ENCODE results near the gene RCAN2.

Gene RCAN2

GRCh38 chr6:46291880-46292279 is 199.4 kb downstream of the RCAN2 start:
- Mint-ChIP-seq H3K36me3 (ENCODE audit: insufficient read depth) (no peaks in the 10 kb centered on the region), H3K9me3 (no peaks in the 10 kb centered on the region), H3K27ac (no peak overlapping the region), H3K4me1 (ENCODE audit: low read depth in 2 of 2) (peaks cover 0 to 6% of the 10 kb centered on the region in 2 donors), H3K4me3 (no peak overlapping the region), H3K27me3 (no peaks in the 10 kb centered on the region)
- ATAC-seq (replicated peaks) (no peak), DNase-seq (no peak)

DNA sequence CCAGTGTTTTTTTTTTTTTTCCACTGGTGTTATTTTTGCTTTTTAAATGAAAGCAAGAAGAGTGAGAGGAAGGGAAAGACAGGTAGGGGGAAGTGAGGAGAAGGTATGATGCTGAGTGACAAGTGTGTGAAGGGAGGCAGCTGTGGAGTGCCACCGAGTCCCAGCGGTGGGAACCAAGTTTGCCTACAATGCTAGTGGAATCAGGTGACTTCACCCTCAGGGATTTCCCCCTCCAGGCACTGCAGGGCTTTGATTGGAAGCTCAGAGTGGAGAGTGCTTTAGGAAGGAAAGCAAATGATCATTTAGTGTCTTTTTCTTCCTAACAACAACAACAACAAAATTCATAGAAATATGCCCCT is 200.0 kb downstream of the RCAN2 start:
- Mint-ChIP-seq H3K9me3 (no peaks in the 10 kb centered on the region), H3K4me3 (no peak overlapping the region), H3K36me3 (ENCODE audit: insufficient read depth) (no peaks in the 10 kb centered on the region), H3K4me1 (ENCODE audit: low read depth in 2 of 2) (peaks cover 0 to 6% of the 10 kb centered on the region in 2 donors), H3K27ac (no peak overlapping the region), H3K27me3 (no peaks in the 10 kb centered on the region)
- DNase-seq (no peak), ATAC-seq (replicated peaks) (no peak)

GRCh38 chr6:46290421-46291274 is 200.6 kb downstream of the RCAN2 start:
- Mint-ChIP-seq H3K27ac (no peak overlapping the region), H3K4me3 (no peak overlapping the region), H3K4me1 (ENCODE audit: low read depth in 2 of 2) (peaks cover 0 to 6% of the 10 kb centered on the region in 2 donors), H3K9me3 (no peaks in the 10 kb centered on the region), H3K36me3 (ENCODE audit: insufficient read depth) (no peaks in the 10 kb centered on the region), H3K27me3 (no peaks in the 10 kb centered on the region)
- no peak for ATAC-seq (replicated peaks)
- DNase-seq: no peak

- Mint-ChIP-seq H3K9me3 (no peaks in the 10 kb centered on the region), H3K4me3 (no peak overlapping the region), H3K27me3 (no peaks in the 10 kb centered on the region), H3K36me3 (ENCODE audit: insufficient read depth) (no peaks in the 10 kb centered on the region), H3K4me1 (ENCODE audit: low read depth in 2 of 2) (peaks cover 0 to 6% of the 10 kb centered on the region in 2 donors), H3K27ac (no peak overlapping the region)
- DNase-seq (no peak), ATAC-seq (replicated peaks) (no peak)
Observed at GRCh38 chr6:46289898-46290297, 201.4 kb downstream of the RCAN2 start.

- no peak for DNase-seq
- Mint-ChIP-seq H3K4me3 (no peak overlapping the region), H3K36me3 (ENCODE audit: insufficient read depth) (no peaks in the 10 kb centered on the region), H3K27me3 (no peaks in the 10 kb centered on the region), H3K27ac (no peak overlapping the region), H3K4me1 (ENCODE audit: low read depth in 2 of 2) (peaks cover 0 to 6% of the 10 kb centered on the region in 2 donors), H3K9me3 (no peaks in the 10 kb centered on the region)
- no peak for ATAC-seq (replicated peaks)
Observed at GRCh38 chr6:46288835-46289234, 202.4 kb downstream of the RCAN2 start.

- no peak for ATAC-seq (replicated peaks)
- Mint-ChIP-seq H3K27ac (no peak overlapping the region), H3K27me3 (no peaks in the 10 kb centered on the region), H3K4me1 (ENCODE audit: low read depth in 2 of 2) (peaks cover 0 to 6% of the 10 kb centered on the region in 2 donors), H3K36me3 (ENCODE audit: insufficient read depth) (no peaks in the 10 kb centered on the region), H3K4me3 (no peak overlapping the region), H3K9me3 (no peaks in the 10 kb centered on the region)
- no peak for DNase-seq
Observed at GRCh38 chr6:46287681-46288080, 203.6 kb downstream of the RCAN2 start.

DNA sequence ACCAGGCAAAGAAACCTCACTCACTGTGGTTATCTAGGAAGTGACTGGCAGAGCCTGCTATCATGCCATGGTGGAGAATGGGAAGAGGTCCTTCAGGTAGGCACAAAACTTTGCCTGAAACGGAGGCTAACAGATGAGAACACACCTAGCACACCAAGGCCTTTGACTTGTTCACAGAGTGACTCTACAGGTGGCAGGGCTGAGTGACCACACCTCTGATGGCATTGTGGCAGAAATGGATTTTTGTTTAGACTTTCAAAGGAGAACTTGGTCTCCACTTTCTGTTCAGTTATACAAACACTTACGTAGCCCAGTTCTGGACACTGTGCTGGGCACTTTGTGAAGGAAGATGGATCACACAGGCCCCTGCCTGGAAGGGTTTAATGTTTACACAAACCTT is 204.2 kb downstream of the RCAN2 start:
- H3K9me3 Mint-ChIP-seq: no peaks in the 10 kb centered on the region
- H3K27me3 Mint-ChIP-seq: no peaks in the 10 kb centered on the region
- H3K4me1 Mint-ChIP-seq (ENCODE audit: low read depth in 2 of 2): peaks cover 0 to 6% of the 10 kb centered on the region in 2 donors
- H3K36me3 Mint-ChIP-seq (ENCODE audit: insufficient read depth): no peaks in the 10 kb centered on the region
- DNase-seq: no peak
- no peak overlapping the region for H3K27ac Mint-ChIP-seq
- no peak for ATAC-seq (replicated peaks)
- H3K4me3 Mint-ChIP-seq: no peak overlapping the region

DNA sequence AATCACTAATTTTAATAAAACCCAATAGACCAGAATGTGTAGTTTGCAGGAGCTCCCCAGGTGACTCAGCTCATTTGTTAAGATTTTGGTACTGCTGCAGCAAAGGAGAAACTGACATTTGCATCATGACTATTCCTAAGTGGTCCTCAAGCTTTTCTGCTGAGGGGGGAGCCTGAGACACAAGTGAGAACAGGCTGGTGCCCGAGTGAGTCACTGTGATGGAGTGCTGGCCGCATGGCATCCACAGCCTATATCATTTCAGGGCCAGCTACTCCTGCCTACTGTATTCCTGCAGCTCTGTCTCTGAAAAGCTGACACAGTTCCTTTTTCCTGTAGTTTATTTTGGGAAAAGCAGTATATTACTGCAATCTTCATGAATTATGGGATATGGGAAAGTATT is 206.8 kb downstream of the RCAN2 start:
- no peaks in the 10 kb centered on the region for H3K27me3 Mint-ChIP-seq
- no peaks in the 10 kb centered on the region for H3K9me3 Mint-ChIP-seq
- H3K4me1 Mint-ChIP-seq (ENCODE audit: low read depth in 2 of 2): peaks cover 0 to 6% of the 10 kb centered on the region in 2 donors
- H3K4me3 Mint-ChIP-seq: no peak overlapping the region
- DNase-seq: no peak
- H3K27ac Mint-ChIP-seq: no peak overlapping the region
- ATAC-seq (replicated peaks): no peak
- no peaks in the 10 kb centered on the region for H3K36me3 Mint-ChIP-seq (ENCODE audit: insufficient read depth)

- H3K27ac Mint-ChIP-seq: no peak overlapping the region
- ATAC-seq (replicated peaks): no peak
Observed at GRCh38 chr6:46281110-46281509, 210.1 kb downstream of the RCAN2 start.

DNA sequence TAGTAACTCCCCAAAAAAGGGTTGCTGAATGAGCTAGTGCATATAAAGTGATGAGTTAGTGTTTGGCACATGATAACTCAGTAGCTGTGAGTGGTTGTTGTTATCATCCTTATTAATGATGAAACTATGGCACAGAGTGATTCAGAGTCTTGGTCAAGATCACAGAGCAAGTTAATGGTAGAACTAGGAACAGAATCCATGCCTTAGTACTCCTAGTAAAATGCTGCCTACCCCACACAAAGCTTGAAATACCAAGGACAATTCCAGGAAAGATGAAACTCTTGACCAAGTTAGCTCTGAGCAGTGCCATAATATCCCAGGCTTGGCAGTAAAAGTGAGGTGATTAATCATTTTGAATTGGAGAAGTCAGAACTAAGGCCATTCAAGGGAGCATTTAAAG is 211.4 kb downstream of the RCAN2 start:
- H3K9me3 Mint-ChIP-seq: no peaks in the 10 kb centered on the region
- H3K36me3 Mint-ChIP-seq (ENCODE audit: insufficient read depth): no peaks in the 10 kb centered on the region
- H3K4me1 Mint-ChIP-seq (ENCODE audit: low read depth in 2 of 2): no peaks in the 10 kb centered on the region
- ATAC-seq (replicated peaks) (no peak), DNase-seq (no peak)
- H3K27me3 Mint-ChIP-seq: no peaks in the 10 kb centered on the region
- H3K4me3 Mint-ChIP-seq: no peak overlapping the region
- no peak overlapping the region for H3K27ac Mint-ChIP-seq

More at GRCh38 chr6:46281110-46281509, 210.1 kb downstream of the RCAN2 start:
- H3K9me3 Mint-ChIP-seq: no peaks in the 10 kb centered on the region
- no peak for DNase-seq
- H3K4me1 Mint-ChIP-seq (ENCODE audit: low read depth in 2 of 2): no peaks in the 10 kb centered on the region
- H3K36me3 Mint-ChIP-seq (ENCODE audit: insufficient read depth): no peaks in the 10 kb centered on the region
- no peaks in the 10 kb centered on the region for H3K27me3 Mint-ChIP-seq
- no peak overlapping the region for H3K4me3 Mint-ChIP-seq

- H3K4me1 Mint-ChIP-seq (ENCODE audit: low read depth in 2 of 2): peaks cover 0 to 7% of the 10 kb centered on the region in 2 donors
- H3K27ac Mint-ChIP-seq: no peak overlapping the region
- no peaks in the 10 kb centered on the region for H3K36me3 Mint-ChIP-seq (ENCODE audit: insufficient read depth)
- DNase-seq (no peak), ATAC-seq (replicated peaks) (no peak)
- no peaks in the 10 kb centered on the region for H3K27me3 Mint-ChIP-seq
- no peak overlapping the region for H3K4me3 Mint-ChIP-seq
- no peaks in the 10 kb centered on the region for H3K9me3 Mint-ChIP-seq
Observed at GRCh38 chr6:46276576-46277142, 214.6 kb downstream of the RCAN2 start.

DNA sequence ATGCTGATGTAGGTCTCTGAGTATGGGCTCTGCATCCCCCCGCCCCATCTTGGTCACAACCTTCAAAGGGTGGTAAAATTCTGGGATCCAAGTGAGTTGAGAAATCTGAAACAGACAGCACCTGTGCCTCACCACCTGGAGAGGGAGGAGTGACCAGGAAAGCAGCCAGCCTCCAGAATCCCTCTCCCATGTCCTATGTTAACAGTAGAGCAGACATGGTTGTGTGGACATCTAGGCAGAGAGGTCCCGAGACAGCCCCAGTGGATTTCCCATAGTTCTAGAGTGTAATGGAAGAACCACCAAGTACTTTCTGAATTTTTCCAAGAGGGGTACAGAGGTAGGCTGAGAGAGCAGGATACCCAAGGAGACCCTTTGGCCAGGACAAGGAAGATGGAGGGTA is 216.7 kb downstream of the RCAN2 start:
- ATAC-seq (replicated peaks) (no peak), DNase-seq (no peak)
- Mint-ChIP-seq H3K4me3 (no peak overlapping the region), H3K4me1 (ENCODE audit: low read depth in 2 of 2) (peaks cover 0 to 7% of the 10 kb centered on the region in 2 donors), H3K36me3 (ENCODE audit: insufficient read depth) (no peaks in the 10 kb centered on the region), H3K9me3 (no peaks in the 10 kb centered on the region), H3K27ac (no peak overlapping the region), H3K27me3 (no peaks in the 10 kb centered on the region)

DNA sequence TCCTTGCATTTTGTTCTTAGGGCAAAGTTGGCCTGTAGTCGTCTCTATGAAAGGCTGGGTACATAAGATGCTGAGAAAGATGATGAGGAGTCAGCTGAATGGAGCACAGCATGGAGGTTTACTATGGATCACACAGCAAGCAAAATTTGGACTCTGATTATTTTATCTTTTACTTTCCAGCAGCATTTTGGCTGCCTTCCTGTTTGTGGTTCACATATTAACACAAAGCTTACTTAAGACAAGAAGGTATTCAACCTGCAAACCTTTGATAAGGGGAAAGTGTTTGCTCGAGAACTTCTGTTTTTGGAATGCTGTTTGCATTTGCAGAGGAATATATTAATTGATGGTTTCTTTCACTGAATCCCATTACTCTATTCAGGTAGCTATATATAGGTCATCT is 217.3 kb downstream of the RCAN2 start:
- H3K27ac Mint-ChIP-seq: no peak overlapping the region
- peaks cover 0 to 7% of the 10 kb centered on the region in 2 donors for H3K4me1 Mint-ChIP-seq (ENCODE audit: low read depth in 2 of 2)
- no peaks in the 10 kb centered on the region for H3K36me3 Mint-ChIP-seq (ENCODE audit: insufficient read depth)
- H3K9me3 Mint-ChIP-seq: no peaks in the 10 kb centered on the region
- DNase-seq: no peak
- no peak for ATAC-seq (replicated peaks)
- no peaks in the 10 kb centered on the region for H3K27me3 Mint-ChIP-seq
- no peak overlapping the region for H3K4me3 Mint-ChIP-seq

GRCh38 chr6:46271728-46272127 is 219.5 kb downstream of the RCAN2 start:
- H3K9me3 Mint-ChIP-seq: no peaks in the 10 kb centered on the region
- no peaks in the 10 kb centered on the region for H3K27me3 Mint-ChIP-seq
- no peak for DNase-seq
- H3K36me3 Mint-ChIP-seq (ENCODE audit: insufficient read depth): no peaks in the 10 kb centered on the region
- H3K4me3 Mint-ChIP-seq: no peak overlapping the region
- peaks cover 0 to 7% of the 10 kb centered on the region in 2 donors for H3K4me1 Mint-ChIP-seq (ENCODE audit: low read depth in 2 of 2)
- ATAC-seq (replicated peaks): no peak
- no peak overlapping the region for H3K27ac Mint-ChIP-seq

Measured in effector memory CD8-positive, alpha-beta T cell (primary cell).